Activated naive CD8-positive, alpha-beta T cell treated with anti-CD3 and anti-CD28 coated beads, Interleukin-2, amount 10 ng/mL, durations not matched to agents 7 days and 5 days (primary cell): Measurements from ENCODE around the gene BRD9. TPM values are rescaled to one million over a fixed set of nuclear protein-coding genes. Genes with fewer than 3 reads are reported as not detected.

Source experiments
- ATAC-seq: fragments of 150-1000 bp; cut with Tn5 transposase; one replicate; pipeline ENCODE4 v1.10.0; 2021; ENCODE audit warnings: low read depth, moderate library complexity
- POLR2A ChIA-PET: fragments of 350-600 bp; sonication (Branson Sonifier 250); formaldehyde crosslinking; loops from one replicate; lab custom pipeline; 2021; ENCODE audit warnings: antibody characterized with exemption; lab: Charles Lee
- DNase-seq: peaks from one replicate; pipeline ENCODE4 v3.0.0; 2021
- H3K27ac Mint-ChIP-seq: one replicate; pipeline ENCODE4 v1.8.0; 2022; ENCODE audit warnings: mild to moderate bottlenecking, mixed read lengths
- H3K27me3 Mint-ChIP-seq: one replicate; pipeline ENCODE4 v1.8.0; 2022; ENCODE audit warnings: mild to moderate bottlenecking, moderate library complexity, mixed read lengths
- H3K36me3 Mint-ChIP-seq: one replicate; pipeline ENCODE4 v1.8.0; 2021; ENCODE audit warnings: mild to moderate bottlenecking, mixed read lengths
- H3K4me1 Mint-ChIP-seq: one replicate; pipeline ENCODE4 v1.8.0; 2021; ENCODE audit warnings: mixed read lengths
- H3K4me3 Mint-ChIP-seq: one replicate; pipeline ENCODE4 v1.8.0; 2022; ENCODE audit warnings: mild to moderate bottlenecking, moderate library complexity, mixed read lengths
- H3K9me3 Mint-ChIP-seq: one replicate; pipeline ENCODE4 v1.8.0; 2021; ENCODE audit warnings: mixed read lengths
- total RNA-seq, 2 experiments: library from RNA; stranded (reverse); gene quantifications; one replicate each; pipeline ENCODE4 v1.2.3, GENCODE V29; 2021

The BRD9 gene
- total RNA-seq, 2 experiments from 2014 or later: 63.5 to 65.6 TPM

- H3K27me3 Mint-ChIP-seq: no peaks in the 10 kb centered on the region
- H3K4me1 Mint-ChIP-seq: no peaks in the 10 kb centered on the region
- no peak overlapping the region for H3K4me3 Mint-ChIP-seq
- ATAC-seq: no peak
- peaks cover 8% of the 10 kb centered on the region for H3K36me3 Mint-ChIP-seq
- POLR2A ChIA-PET: no interaction called here
- DNase-seq: no peak
- peak overlapping the region; percentile 23 for H3K27ac Mint-ChIP-seq
- no peaks in the 10 kb centered on the region for H3K9me3 Mint-ChIP-seq
Observed at GRCh38 chr5:905139-905642, 12.6 kb upstream of the BRD9 start.

- H3K4me1 Mint-ChIP-seq: no peaks in the 10 kb centered on the region
- no peak for DNase-seq
- no peak for ATAC-seq
- H3K27me3 Mint-ChIP-seq: no peaks in the 10 kb centered on the region
- H3K9me3 Mint-ChIP-seq: no peaks in the 10 kb centered on the region
- H3K36me3 Mint-ChIP-seq: peaks cover 8% of the 10 kb centered on the region
- no peak overlapping the region for H3K27ac Mint-ChIP-seq
- POLR2A ChIA-PET: no interaction called here
- no peak overlapping the region for H3K4me3 Mint-ChIP-seq
Observed at GRCh38 chr5:903756-904096, 11.1 kb upstream of the BRD9 start.

- H3K9me3 Mint-ChIP-seq: no peaks in the 10 kb centered on the region
- no peak for DNase-seq
- H3K4me3 Mint-ChIP-seq: no peak overlapping the region
- no peaks in the 10 kb centered on the region for H3K27me3 Mint-ChIP-seq
- no peak for ATAC-seq
- H3K27ac Mint-ChIP-seq: no peak overlapping the region
- peaks cover 8% of the 10 kb centered on the region for H3K36me3 Mint-ChIP-seq
- POLR2A ChIA-PET: interaction anchor here (0.9 kb wide), 1 partner anchor 10 kb away, joined by 3 read pairs; the partner anchor contains the start of genes BRD9 and TRIP13
- H3K4me1 Mint-ChIP-seq: no peaks in the 10 kb centered on the region
Observed at GRCh38 chr5:902129-902916, 9.7 kb upstream of the BRD9 start.

GRCh38 chr5:900781-901180 lies 8.2 kb upstream of the BRD9 start:
- Mint-ChIP-seq H3K4me3 (no peak overlapping the region), H3K27ac (no peak overlapping the region), H3K4me1 (no peaks in the 10 kb centered on the region), H3K36me3 (peaks cover 13% of the 10 kb centered on the region), H3K27me3 (no peaks in the 10 kb centered on the region), H3K9me3 (no peaks in the 10 kb centered on the region)
- POLR2A ChIA-PET: no interaction called here
- DNase-seq (no peak), ATAC-seq (no peak)

- Mint-ChIP-seq H3K4me1 (peaks cover 23% of the 10 kb centered on the region), H3K36me3 (peaks cover 24% of the 10 kb centered on the region), H3K27me3 (no peaks in the 10 kb centered on the region), H3K4me3 (peak overlapping the region; percentile 84), H3K9me3 (no peaks in the 10 kb centered on the region), H3K27ac (peak overlapping the region; percentile 76)
- POLR2A ChIA-PET: interaction anchor here (1.3 kb wide), 1 partner anchor 462 kb away, joined by 3 read pairs; no protein-coding TSS in a partner anchor
- no peak for DNase-seq
- no peak for ATAC-seq
Observed at GRCh38 chr5:893711-894110, 1.1 kb upstream of the BRD9 start.

GRCh38 chr5:893137-893506 lies 521 bp upstream of the BRD9 start:
- Mint-ChIP-seq H3K27me3 (no peaks in the 10 kb centered on the region), H3K9me3 (no peaks in the 10 kb centered on the region), H3K36me3 (peaks cover 30% of the 10 kb centered on the region), H3K4me1 (peaks cover 25% of the 10 kb centered on the region), H3K4me3 (peak overlapping the region; percentile 84), H3K27ac (peak overlapping the region; percentile 76)
- POLR2A ChIA-PET: interaction anchor here (0.8 to 1.9 kb wide), 9 partner anchors 9 to 492 kb away, joined by 3 to 5 read pairs (median 3); no protein-coding TSS in a partner anchor
- ATAC-seq: peak; percentile 13
- no peak for DNase-seq

- POLR2A ChIA-PET: interaction anchor here (0.9 to 1.9 kb wide), 9 partner anchors 8 to 454 kb away, joined by 3 to 5 read pairs (median 3); partner anchors contain the start of gene CLPTM1L
- DNase-seq: no peak
- Mint-ChIP-seq H3K27ac (peak overlapping the region; percentile 93), H3K4me3 (peak overlapping the region; percentile 91), H3K4me1 (peaks cover 27% of the 10 kb centered on the region), H3K27me3 (no peaks in the 10 kb centered on the region), H3K36me3 (peaks cover 38% of the 10 kb centered on the region), H3K9me3 (no peaks in the 10 kb centered on the region)
- ATAC-seq: peak; percentile 9
Observed at GRCh38 chr5:891837-892393, 686 bp downstream of the BRD9 start.

- peaks cover 39% of the 10 kb centered on the region for H3K36me3 Mint-ChIP-seq
Observed at GRCh38 chr5:891117-891836, 1.3 kb downstream of the BRD9 start.

GRCh38 chr5:889075-889710 lies 3.4 kb downstream of the BRD9 start:
- Mint-ChIP-seq H3K4me3 (no peak overlapping the region), H3K4me1 (peaks cover 20% of the 10 kb centered on the region), H3K27ac (no peak overlapping the region), H3K9me3 (no peaks in the 10 kb centered on the region), H3K36me3 (peaks cover 48% of the 10 kb centered on the region), H3K27me3 (no peaks in the 10 kb centered on the region)
- ATAC-seq (no peak), DNase-seq (no peak)
- POLR2A ChIA-PET: no interaction called here

More at GRCh38 chr5:891117-891836, 1.3 kb downstream of the BRD9 start:
- ATAC-seq (no peak), DNase-seq (no peak)
- H3K27me3 Mint-ChIP-seq: no peaks in the 10 kb centered on the region
- H3K9me3 Mint-ChIP-seq: no peaks in the 10 kb centered on the region
- peak overlapping the region; percentile 91 for H3K4me3 Mint-ChIP-seq
- peak overlapping the region; percentile 93 for H3K27ac Mint-ChIP-seq
- peaks cover 27% of the 10 kb centered on the region for H3K4me1 Mint-ChIP-seq
- POLR2A ChIA-PET: interaction anchor here (1.1 to 1.9 kb wide), 5 partner anchors 8 to 424 kb away, joined by 3 to 5 read pairs (median 3); no protein-coding TSS in a partner anchor

- no peak for DNase-seq
- Mint-ChIP-seq H3K27me3 (no peaks in the 10 kb centered on the region), H3K36me3 (peaks cover 53% of the 10 kb centered on the region), H3K9me3 (no peaks in the 10 kb centered on the region), H3K4me3 (no peak overlapping the region), H3K4me1 (peaks cover 15% of the 10 kb centered on the region), H3K27ac (no peak overlapping the region)
- ATAC-seq: no peak
- POLR2A ChIA-PET: no interaction called here
Observed at GRCh38 chr5:888638-889035, 4.0 kb downstream of the BRD9 start.

GRCh38 chr5:887947-888637 lies 4.5 kb downstream of the BRD9 start:
- POLR2A ChIA-PET: no interaction called here
- Mint-ChIP-seq H3K27me3 (no peaks in the 10 kb centered on the region), H3K36me3 (peaks cover 58% of the 10 kb centered on the region), H3K27ac (no peak overlapping the region), H3K4me1 (peaks cover 12% of the 10 kb centered on the region), H3K4me3 (no peak overlapping the region), H3K9me3 (peaks cover 2% of the 10 kb centered on the region)
- DNase-seq (no peak), ATAC-seq (no peak)

GRCh38 chr5:886716-887325 lies 5.8 kb downstream of the BRD9 start:
- Mint-ChIP-seq H3K27ac (no peak overlapping the region), H3K9me3 (peaks cover 13% of the 10 kb centered on the region), H3K4me1 (peaks cover 25% of the 10 kb centered on the region), H3K27me3 (peaks cover 1% of the 10 kb centered on the region), H3K36me3 (peaks cover 71% of the 10 kb centered on the region), H3K4me3 (no peak overlapping the region)
- POLR2A ChIA-PET: no interaction called here
- no peak for DNase-seq
- no peak for ATAC-seq
